Mononuclear cell (primary cell): ENCODE results near the gene SIRT2. TPM values are rescaled to one million over a fixed set of nuclear protein-coding genes. Genes with fewer than 3 reads are reported as not detected.

ENCODE experiments used
- H3K27me3 ChIP-seq: 2 replicates; pipeline ENCODE4 v1.6.0; 2011; ENCODE audit warnings: low read length, control low read depth; ENCODE audit not compliant: insufficient read depth
- H3K4me1 ChIP-seq: 2 replicates; pipeline ENCODE4 v1.5.1; 2011; ENCODE audit warnings: mild to moderate bottlenecking, low read length, control low read depth; ENCODE audit not compliant: insufficient read depth
- H3K4me3 ChIP-seq: 2 replicates; pipeline ENCODE4 v1.5.1; 2011; ENCODE audit warnings: mild to moderate bottlenecking, low read length, moderate library complexity
- H3K9me3 ChIP-seq: 2 replicates; pipeline ENCODE4 v1.5.1; 2011; ENCODE audit warnings: low read depth, mild to moderate bottlenecking, control low read depth, low read length
- total RNA-seq: library from RNA; depleted of rRNA; stranded (reverse); fragments of >200 nt; gene quantifications from one replicate; pipeline ENCODE4 v1.2.3, GENCODE V29; 2012

SIRT2 gene
- total RNA-seq, 1 donor, result 50.7 TPM

DNA sequence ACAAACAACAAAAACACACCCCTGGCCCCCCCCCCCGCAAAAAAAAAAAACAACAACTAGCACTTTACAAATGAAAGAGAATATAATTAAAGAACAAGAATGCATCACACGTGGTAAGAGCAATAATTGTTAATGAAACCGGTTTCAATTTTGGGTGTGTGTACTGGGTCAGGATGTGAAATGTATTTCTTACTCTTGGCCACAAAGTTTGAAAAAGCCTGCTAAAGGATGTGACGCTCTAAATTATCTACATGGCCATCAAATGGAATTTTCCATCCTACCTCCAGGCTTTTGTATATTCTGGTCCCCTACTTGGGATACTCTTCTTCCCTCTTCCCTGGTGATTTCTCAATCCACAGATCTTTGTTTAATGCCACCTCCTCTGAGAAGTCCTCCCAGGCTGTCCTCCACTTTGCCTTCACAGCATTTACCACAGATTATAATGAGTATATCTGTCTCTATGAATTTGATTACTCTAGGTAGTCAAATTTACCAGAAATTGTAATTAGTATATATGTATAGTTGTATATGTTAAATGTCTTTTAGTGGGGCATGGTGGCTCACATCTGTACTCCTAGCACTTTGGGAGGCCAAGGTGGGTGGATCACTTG, 29.1 kb upstream of the SIRT2 start:
- Histone ChIP-seq H3K27me3 (no peaks in the 10 kb centered on the region), H3K4me1 (peaks cover 47% of the 10 kb centered on the region), H3K4me3 (no peak overlapping the region), H3K9me3 (no peaks in the 10 kb centered on the region)

GRCh38 chr19:38924388-38924787, 25.0 kb upstream of the SIRT2 start:
- H3K27me3 ChIP-seq, result no peaks in the 10 kb centered on the region
- H3K9me3 ChIP-seq, result no peaks in the 10 kb centered on the region
- H3K4me1 ChIP-seq, result peaks cover 22% of the 10 kb centered on the region
- no peak overlapping the region for H3K4me3 ChIP-seq

DNA sequence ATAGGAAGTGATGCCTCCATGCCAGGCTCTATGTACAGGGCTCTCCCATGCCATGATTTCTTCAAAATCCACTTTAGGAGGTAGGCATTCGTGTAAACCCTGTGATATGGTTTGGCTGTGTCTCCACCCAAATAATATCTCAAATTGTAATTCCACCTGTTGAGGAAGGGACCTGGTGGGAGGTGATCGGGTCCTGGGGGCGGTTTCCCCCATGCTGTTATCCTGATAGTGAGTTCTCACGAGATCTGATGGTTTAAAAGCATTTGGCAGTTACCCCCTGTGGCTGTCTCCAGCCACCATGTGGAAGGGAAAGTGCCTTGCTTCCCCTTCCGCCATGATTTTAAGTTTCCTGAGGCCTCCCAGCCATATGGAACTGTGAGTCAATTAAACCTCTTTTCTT, 23.1 kb upstream of the SIRT2 start:
- Histone ChIP-seq H3K9me3 (no peaks in the 10 kb centered on the region), H3K4me1 (peaks cover 9% of the 10 kb centered on the region), H3K27me3 (no peaks in the 10 kb centered on the region), H3K4me3 (no peak overlapping the region)

GRCh38 chr19:38921420-38922274, 22.2 kb upstream of the SIRT2 start:
- Histone ChIP-seq H3K4me1 (peaks cover 9% of the 10 kb centered on the region), H3K27me3 (no peaks in the 10 kb centered on the region), H3K4me3 (no peak overlapping the region), H3K9me3 (no peaks in the 10 kb centered on the region)

GRCh38 chr19:38920602-38921419, 21.4 kb upstream of the SIRT2 start:
- Histone ChIP-seq H3K9me3 (no peaks in the 10 kb centered on the region), H3K4me1 (peaks cover 9% of the 10 kb centered on the region), H3K4me3 (no peak overlapping the region), H3K27me3 (no peaks in the 10 kb centered on the region)

DNA sequence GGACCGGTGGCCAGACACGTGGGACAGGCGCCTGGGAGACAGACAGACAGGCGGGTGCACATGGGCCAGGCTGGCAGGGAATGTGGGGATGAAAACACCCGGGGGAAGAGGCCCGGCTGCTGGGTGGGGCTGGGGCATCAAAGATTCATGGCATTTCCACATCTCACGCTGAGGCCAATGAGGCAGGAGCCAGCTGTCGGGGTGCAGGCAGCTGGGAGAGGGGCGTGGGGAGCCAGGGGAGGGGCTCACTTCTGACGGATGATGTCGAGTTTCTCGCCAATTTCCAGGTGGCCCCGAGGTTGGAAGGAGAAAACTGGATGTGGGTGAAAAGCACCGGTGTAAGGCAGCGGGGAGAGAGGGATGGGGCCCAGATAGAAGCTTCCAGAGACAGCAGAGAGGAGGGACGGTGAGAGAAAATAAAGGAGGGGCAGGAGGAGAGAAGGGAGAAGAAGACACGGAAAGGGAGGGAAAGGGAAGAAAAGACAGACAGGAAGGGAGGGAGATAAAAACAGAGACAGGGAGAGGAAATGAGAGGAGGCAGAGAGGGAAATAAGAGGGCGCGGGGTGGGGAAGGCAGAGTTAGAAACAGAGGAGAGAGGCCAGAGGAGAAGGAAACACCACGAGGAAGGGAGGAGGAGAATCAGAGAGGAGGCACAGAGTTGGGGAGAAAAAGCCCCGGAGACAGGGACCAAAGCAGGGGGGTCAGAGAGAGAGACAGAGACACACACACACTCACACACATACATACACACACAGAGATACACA, 20.6 kb upstream of the SIRT2 start:
- H3K4me1 ChIP-seq, result peaks cover 5% of the 10 kb centered on the region
- H3K4me3 ChIP-seq, result no peak overlapping the region
- no peaks in the 10 kb centered on the region for H3K9me3 ChIP-seq

GRCh38 chr19:38918526-38918925, 19.1 kb upstream of the SIRT2 start:
- H3K9me3 ChIP-seq, result no peaks in the 10 kb centered on the region
- H3K27me3 ChIP-seq, result no peaks in the 10 kb centered on the region
- H3K4me3 ChIP-seq, result no peak overlapping the region
- no peaks in the 10 kb centered on the region for H3K4me1 ChIP-seq

More for the DNA sequence above, 20.6 kb upstream of the SIRT2 start:
- H3K27me3 ChIP-seq, result no peaks in the 10 kb centered on the region

DNA sequence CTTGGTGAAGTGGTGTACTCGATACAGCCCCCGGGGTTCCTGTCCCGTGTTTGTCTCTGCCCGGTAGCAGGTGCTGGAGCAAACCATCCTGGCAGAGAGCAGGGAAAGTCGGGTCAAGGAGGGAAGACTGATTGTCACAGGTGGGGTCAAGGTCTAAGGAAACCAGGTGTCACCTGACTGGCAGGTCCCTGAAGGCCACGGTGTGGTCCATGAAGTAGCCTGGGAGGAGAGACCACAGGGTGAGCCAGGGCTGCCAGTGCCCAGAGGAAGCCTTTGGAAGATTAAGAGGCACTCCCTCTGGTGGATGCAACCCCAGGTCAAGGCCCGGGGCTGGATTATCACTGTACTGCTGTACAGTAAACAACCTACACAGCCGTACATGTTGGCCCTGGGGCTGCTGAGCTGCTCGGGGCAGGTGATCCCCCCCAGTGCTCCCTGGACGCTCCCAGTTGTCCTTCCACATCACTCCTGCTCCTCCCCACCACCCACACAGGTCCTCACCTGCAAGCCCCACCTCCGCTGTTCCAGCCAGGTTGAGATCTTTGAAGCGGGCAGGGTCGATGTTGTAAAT, 18.6 kb upstream of the SIRT2 start:
- Histone ChIP-seq H3K27me3 (no peaks in the 10 kb centered on the region), H3K9me3 (no peaks in the 10 kb centered on the region), H3K4me3 (no peak overlapping the region), H3K4me1 (no peaks in the 10 kb centered on the region)

GRCh38 chr19:38917516-38917915, 18.1 kb upstream of the SIRT2 start:
- Histone ChIP-seq H3K4me3 (no peak overlapping the region), H3K27me3 (no peaks in the 10 kb centered on the region), H3K9me3 (no peaks in the 10 kb centered on the region), H3K4me1 (no peaks in the 10 kb centered on the region)

DNA sequence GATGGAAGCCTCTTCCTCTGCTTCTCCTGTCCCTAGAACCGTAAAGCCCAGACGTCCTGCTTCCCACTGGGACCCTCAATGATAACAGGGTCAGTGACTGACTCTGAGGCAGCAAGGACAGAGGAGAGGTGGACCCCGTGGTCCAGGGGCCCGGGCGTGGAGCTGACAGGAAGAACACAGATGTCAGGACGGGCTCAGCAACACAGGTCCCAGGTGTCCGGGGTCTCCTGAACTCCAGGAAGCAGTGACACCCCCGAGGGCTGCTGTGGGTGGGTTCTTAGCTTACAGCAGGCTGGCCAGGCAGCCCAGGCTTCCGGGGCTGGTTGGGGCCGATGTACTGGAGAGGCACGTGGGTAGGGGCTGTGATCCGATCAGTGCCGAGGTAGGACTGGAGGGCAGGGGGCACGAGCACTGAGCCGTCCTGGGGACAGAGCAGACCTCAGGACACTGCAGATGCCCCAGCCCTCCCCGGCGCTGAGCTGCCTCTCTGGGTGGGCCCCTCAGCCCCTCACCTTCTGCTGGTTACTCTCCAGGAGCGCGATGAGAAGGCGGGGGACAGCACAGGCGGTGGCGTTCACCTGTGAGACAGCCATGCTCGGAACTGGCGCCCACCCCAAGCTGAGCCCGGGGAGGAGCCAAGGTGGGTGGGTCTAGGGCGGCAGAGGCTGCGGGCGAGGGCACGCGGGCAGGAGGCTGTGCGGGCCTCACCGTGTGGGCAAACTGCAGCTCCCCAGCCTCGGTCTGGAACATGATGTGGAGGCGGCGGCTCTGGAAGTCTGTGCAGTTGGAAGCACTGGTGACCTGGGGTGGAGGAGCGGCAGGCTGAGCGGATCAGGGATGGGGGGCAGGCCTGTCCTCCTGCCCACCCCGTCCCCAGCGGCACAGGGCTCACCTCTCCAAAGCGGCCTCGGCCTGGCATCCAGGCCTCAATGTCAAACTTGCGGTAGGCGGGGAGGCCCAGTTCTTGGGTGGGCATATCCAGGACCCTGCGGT, 16.2 kb upstream of the SIRT2 start:
- H3K4me3 ChIP-seq, result no peak overlapping the region
- no peaks in the 10 kb centered on the region for H3K4me1 ChIP-seq
- no peaks in the 10 kb centered on the region for H3K9me3 ChIP-seq
- H3K27me3 ChIP-seq, result no peaks in the 10 kb centered on the region

- H3K9me3 ChIP-seq, result no peaks in the 10 kb centered on the region
- H3K4me1 ChIP-seq, result peaks cover 2% of the 10 kb centered on the region
- H3K27me3 ChIP-seq, result no peaks in the 10 kb centered on the region
- H3K4me3 ChIP-seq, result no peak overlapping the region
These were observed 14.5 kb upstream of the SIRT2 start for GRCh38 chr19:38913958-38914357.

- Histone ChIP-seq H3K27me3 (no peaks in the 10 kb centered on the region), H3K9me3 (no peaks in the 10 kb centered on the region)
These were observed 13.4 kb upstream of the SIRT2 start for GRCh38 chr19:38912600-38913514.

More at GRCh38 chr19:38912600-38913514, 13.4 kb upstream of the SIRT2 start:
- H3K4me3 ChIP-seq, result no peak overlapping the region
- H3K4me1 ChIP-seq, result peaks cover 5% of the 10 kb centered on the region
